ENCODE data around the gene ZFYVE28. TPM values are rescaled to one million over a fixed set of nuclear protein-coding genes. Genes with fewer than 3 reads are reported as not detected.

ZFYVE28 gene
- total RNA-seq, 1 experiment from 2014 or later = 19.2 TPM

DNA sequence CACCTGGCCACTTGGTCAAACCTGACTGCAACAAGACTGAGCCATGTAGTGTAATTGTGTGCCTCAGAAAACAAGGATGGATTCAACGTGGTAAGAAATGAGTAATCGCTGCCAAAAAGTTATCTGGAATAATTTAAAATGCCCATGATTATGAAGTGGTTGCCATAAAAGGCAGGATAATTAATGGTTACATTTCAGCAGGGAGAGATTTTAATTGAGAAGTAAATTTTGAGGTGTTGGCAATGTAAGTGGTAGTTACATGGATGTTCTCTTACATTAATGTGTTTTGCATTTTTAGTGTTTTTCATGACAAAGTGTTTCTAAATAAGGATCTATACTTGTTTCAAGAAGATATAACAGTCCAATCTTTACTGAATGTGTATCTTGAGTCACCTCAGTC is 192.2 kb downstream of the ZFYVE28 start (continued):
- TF ChIP-seq TCF7L2 (IDR thresholded peaks at IDR 0.05; ENCODE audit: borderline replicate concordance, extremely low read depth, insufficient read depth, insufficient read length) (no peak), SP1 (IDR thresholded peaks at IDR 0.05; ENCODE audit: low read depth) (no peak), ELF1 (IDR thresholded peaks at IDR 0.05; ENCODE audit: borderline replicate concordance, low read depth) (no peak), YY1 (IDR thresholded peaks at IDR 0.05; ENCODE audit: extremely low read depth, insufficient replicate concordance, low read depth, low read length) (no peak), EGR1 (IDR thresholded peaks at IDR 0.05; ENCODE audit: low read depth) (no peak), SIN3A (IDR thresholded peaks at IDR 0.05; ENCODE audit: low read depth) (no peak), POLR2AphosphoS5 (IDR thresholded peaks at IDR 0.05; ENCODE audit: low read depth, low read length) (no peak), CBX3 (IDR thresholded peaks at IDR 0.05; ENCODE audit: low read depth) (no peak), ZFX (IDR thresholded peaks at IDR 0.05) (no peak)
- TF ChIP-seq, protein P1, sequence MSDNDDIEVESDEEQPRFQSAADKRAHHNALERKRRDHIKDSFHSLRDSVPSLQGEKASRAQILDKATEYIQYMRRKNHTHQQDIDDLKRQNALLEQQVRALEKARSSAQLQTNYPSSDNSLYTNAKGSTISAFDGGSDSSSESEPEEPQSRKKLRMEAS (IDR thresholded peaks at IDR 0.05) = no peak

DNA sequence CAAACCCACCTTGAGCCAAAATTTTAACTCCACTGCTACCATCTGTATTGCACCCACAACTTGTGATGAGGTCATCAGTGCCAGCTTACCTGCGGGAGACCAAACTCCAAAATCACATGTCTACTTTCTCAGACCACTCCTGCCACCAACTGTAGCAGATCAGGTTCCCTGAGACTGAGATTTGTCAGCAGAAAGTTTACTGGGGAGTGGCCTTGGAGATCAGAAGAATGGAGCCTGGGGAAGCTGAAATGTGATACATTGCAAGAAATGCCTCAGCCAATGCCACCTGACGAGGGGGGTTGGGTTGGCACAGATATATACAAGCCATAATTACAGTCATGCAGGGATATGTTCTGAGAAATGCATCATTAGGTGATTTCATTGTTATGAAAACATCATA is 195.6 kb downstream of the ZFYVE28 start:
- Histone ChIP-seq H3K9me2 (ENCODE audit: insufficient read depth) (no peaks in the 10 kb centered on the region), H3K4me2 (ENCODE audit: low read length) (no peak overlapping the region), H3K9ac (ENCODE audit: low read length) (no peak overlapping the region), H3K27me3 (ENCODE audit: insufficient read depth, low read length) (no peaks in the 10 kb centered on the region), H3K4me3 (replicated peaks in 1 of 2; ENCODE audit: low read depth in 1 of 2, low read length in 2 of 2) (no peak overlapping the region), H3K79me2 (ENCODE audit: insufficient read depth, low read length) (no peaks in the 10 kb centered on the region), H3K9me3 (ENCODE audit: control insufficient read depth in 1 of 2, insufficient read depth in 1 of 2, low read depth in 1 of 2, low read length in 2 of 2) (no peaks in the 10 kb centered on the region), H3K27ac (ENCODE audit: low read depth, low read length) (no peak overlapping the region), H4K20me1 (ENCODE audit: insufficient read depth) (no peaks in the 10 kb centered on the region), H2AFZ (ENCODE audit: low read depth, low read length, poor library complexity, severe bottlenecking) (no peak overlapping the region), H3K36me3 (ENCODE audit: control insufficient read depth in 1 of 2, insufficient read depth in 2 of 2, low read length in 2 of 2) (no peaks in the 10 kb centered on the region; a peak in 1 of 4 replicates), H3K4me1 (ENCODE audit: control insufficient read depth in 1 of 2, insufficient read depth in 2 of 2, low read length in 2 of 2) (peaks cover 0 to 7% of the 10 kb centered on the region in 2 experiments; a peak in 2 of 4 replicates)
- intact Hi-C loops (cut with micrococcal nuclease) = loop anchor here (10.0 kb wide), 1 partner anchor 492 kb away; no protein-coding TSS in a partner anchor
- no peak for DNase-seq (ENCODE audit: low read depth, low spot score)
- ChIA-PET RAD21 (ENCODE audit: low non-redundant PET in 1 of 2, low total read pairs in 2 of 2, uncharacterized antibody in 2 of 2, unreplicated experiment in 2 of 2) (no interaction called here), CTCF (no interaction called here), POLR2A (interaction anchor here (1.4 kb wide), 1 partner anchor 13 kb away, joined by 3 read pairs; no protein-coding TSS in a partner anchor)
- BruUV-seq (replicated peaks) = no TSS peak
- ATAC-seq = no peak
- no peak for TF ChIP-seq ZFX (IDR thresholded peaks at IDR 0.05)
- TF ChIP-seq, protein P2, sequence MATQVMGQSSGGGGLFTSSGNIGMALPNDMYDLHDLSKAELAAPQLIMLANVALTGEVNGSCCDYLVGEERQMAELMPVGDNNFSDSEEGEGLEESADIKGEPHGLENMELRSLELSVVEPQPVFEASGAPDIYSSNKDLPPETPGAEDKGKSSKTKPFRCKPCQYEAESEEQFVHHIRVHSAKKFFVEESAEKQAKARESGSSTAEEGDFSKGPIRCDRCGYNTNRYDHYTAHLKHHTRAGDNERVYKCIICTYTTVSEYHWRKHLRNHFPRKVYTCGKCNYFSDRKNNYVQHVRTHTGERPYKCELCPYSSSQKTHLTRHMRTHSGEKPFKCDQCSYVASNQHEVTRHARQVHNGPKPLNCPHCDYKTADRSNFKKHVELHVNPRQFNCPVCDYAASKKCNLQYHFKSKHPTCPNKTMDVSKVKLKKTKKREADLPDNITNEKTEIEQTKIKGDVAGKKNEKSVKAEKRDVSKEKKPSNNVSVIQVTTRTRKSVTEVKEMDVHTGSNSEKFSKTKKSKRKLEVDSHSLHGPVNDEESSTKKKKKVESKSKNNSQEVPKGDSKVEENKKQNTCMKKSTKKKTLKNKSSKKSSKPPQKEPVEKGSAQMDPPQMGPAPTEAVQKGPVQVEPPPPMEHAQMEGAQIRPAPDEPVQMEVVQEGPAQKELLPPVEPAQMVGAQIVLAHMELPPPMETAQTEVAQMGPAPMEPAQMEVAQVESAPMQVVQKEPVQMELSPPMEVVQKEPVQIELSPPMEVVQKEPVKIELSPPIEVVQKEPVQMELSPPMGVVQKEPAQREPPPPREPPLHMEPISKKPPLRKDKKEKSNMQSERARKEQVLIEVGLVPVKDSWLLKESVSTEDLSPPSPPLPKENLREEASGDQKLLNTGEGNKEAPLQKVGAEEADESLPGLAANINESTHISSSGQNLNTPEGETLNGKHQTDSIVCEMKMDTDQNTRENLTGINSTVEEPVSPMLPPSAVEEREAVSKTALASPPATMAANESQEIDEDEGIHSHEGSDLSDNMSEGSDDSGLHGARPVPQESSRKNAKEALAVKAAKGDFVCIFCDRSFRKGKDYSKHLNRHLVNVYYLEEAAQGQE (IDR thresholded peaks at IDR 0.05; ENCODE audit: low read depth) = no peak
- TF ChIP-seq TCF7L2 (IDR thresholded peaks at IDR 0.05; ENCODE audit: borderline replicate concordance, extremely low read depth, insufficient read depth, insufficient read length) = no peak
- no peak for TF ChIP-seq POLR2A (IDR thresholded peaks at IDR 0.05; ENCODE audit: borderline replicate concordance, extremely low read depth, insufficient read depth, insufficient read length)
- no peak for TF ChIP-seq ZNF274 (IDR thresholded peaks at IDR 0.05; ENCODE audit: low read depth, low read length)
- TF ChIP-seq EZH2 (IDR thresholded peaks at IDR 0.05) = no peak
- TF ChIP-seq, protein P3, sequence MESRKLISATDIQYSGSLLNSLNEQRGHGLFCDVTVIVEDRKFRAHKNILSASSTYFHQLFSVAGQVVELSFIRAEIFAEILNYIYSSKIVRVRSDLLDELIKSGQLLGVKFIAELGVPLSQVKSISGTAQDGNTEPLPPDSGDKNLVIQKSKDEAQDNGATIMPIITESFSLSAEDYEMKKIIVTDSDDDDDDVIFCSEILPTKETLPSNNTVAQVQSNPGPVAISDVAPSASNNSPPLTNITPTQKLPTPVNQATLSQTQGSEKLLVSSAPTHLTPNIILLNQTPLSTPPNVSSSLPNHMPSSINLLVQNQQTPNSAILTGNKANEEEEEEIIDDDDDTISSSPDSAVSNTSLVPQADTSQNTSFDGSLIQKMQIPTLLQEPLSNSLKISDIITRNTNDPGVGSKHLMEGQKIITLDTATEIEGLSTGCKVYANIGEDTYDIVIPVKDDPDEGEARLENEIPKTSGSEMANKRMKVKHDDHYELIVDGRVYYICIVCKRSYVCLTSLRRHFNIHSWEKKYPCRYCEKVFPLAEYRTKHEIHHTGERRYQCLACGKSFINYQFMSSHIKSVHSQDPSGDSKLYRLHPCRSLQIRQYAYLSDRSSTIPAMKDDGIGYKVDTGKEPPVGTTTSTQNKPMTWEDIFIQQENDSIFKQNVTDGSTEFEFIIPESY (IDR thresholded peaks at IDR 0.05; ENCODE audit: extremely low read depth, insufficient replicate concordance, low read length) = no peak
- TF ChIP-seq EZH2phosphoT487 (IDR thresholded peaks at IDR 0.05; ENCODE audit: borderline replicate concordance) = no peak
- no peak for TF ChIP-seq SIN3A (IDR thresholded peaks at IDR 0.05; ENCODE audit: low read depth)
- no peak for TF ChIP-seq ELF1 (IDR thresholded peaks at IDR 0.05; ENCODE audit: borderline replicate concordance, low read depth)

Data from HCT116 (cell line).